Astrocyte (in vitro differentiated cells and primary cell): ENCODE measurements around the gene NKAPL. TPM values are rescaled to one million over a fixed set of nuclear protein-coding genes. Genes with fewer than 3 reads are reported as not detected.
A peak's percentile ranks its signal among the peaks of the same experiment; 100 is the strongest.

Experiments used
- DNase-seq: peaks from one replicate; pipeline ENCODE4 v3.0.0-alpha.2; 2010; ENCODE audit warnings: low read depth
- FAIRE-seq: peaks from 2 replicates; lab custom pipeline; 2011; peaks lifted over from hg19 to GRCh38; lab: Jason Lieb, UNC
- H2AFZ ChIP-seq: 2 replicates; pipeline ENCODE4 v1.6.0; 2012; ENCODE audit warnings: low read depth, low read length, inconsistent platforms
- H3K27ac ChIP-seq: 2 replicates; pipeline ENCODE4 v1.5.1; 2011; ENCODE audit warnings: low read depth, low read length, inconsistent platforms
- H3K27me3 ChIP-seq: 2 replicates; pipeline ENCODE4 v1.6.0; 2011; ENCODE audit warnings: low read length, inconsistent platforms; ENCODE audit not compliant: insufficient read depth
- H3K36me3 ChIP-seq: 2 replicates; pipeline ENCODE4 v1.5.1; 2011; ENCODE audit warnings: low read length, inconsistent platforms; ENCODE audit not compliant: insufficient read depth
- H3K4me1 ChIP-seq: 2 replicates; pipeline ENCODE4 v1.5.1; 2011; ENCODE audit warnings: low read length, inconsistent platforms; ENCODE audit not compliant: insufficient read depth
- H3K4me2 ChIP-seq: 2 replicates; pipeline ENCODE4 v1.6.0; 2012; ENCODE audit warnings: low read length, inconsistent platforms
- H3K4me3 ChIP-seq: 2 replicates; pipeline ENCODE4 v1.5.1; 2011; ENCODE audit warnings: low read depth, mild to moderate bottlenecking, low read length, inconsistent platforms; ENCODE audit not compliant: insufficient read depth
- H3K79me2 ChIP-seq: 2 replicates; pipeline ENCODE4 v1.6.0; 2012; ENCODE audit warnings: mild to moderate bottlenecking, low read length, inconsistent platforms; ENCODE audit not compliant: insufficient read depth
- H3K9ac ChIP-seq: 2 replicates; pipeline ENCODE4 v1.6.0; 2012; ENCODE audit warnings: mild to moderate bottlenecking, low read length, inconsistent platforms
- H3K9me3 ChIP-seq: 2 replicates; pipeline ENCODE4 v1.5.1; 2012; ENCODE audit warnings: low read depth, mild to moderate bottlenecking, low read length, inconsistent platforms; ENCODE audit not compliant: insufficient read depth
- H4K20me1 ChIP-seq: 2 replicates; pipeline ENCODE4 v1.6.0; 2012; ENCODE audit warnings: low read length, inconsistent platforms; ENCODE audit not compliant: insufficient read depth
- H3K27ac Mint-ChIP-seq: one replicate; pipeline ENCODE4 v1.8.0; 2021; ENCODE audit warnings: mild to moderate bottlenecking, mixed read lengths; ENCODE audit not compliant: unreplicated experiment
- H3K27me3 Mint-ChIP-seq: one replicate; pipeline ENCODE4 v1.8.0; 2021; ENCODE audit warnings: low read depth, mixed read lengths; ENCODE audit not compliant: unreplicated experiment
- H3K36me3 Mint-ChIP-seq: one replicate; pipeline ENCODE4 v1.8.0; 2021; ENCODE audit warnings: low read depth, mixed read lengths; ENCODE audit not compliant: unreplicated experiment
- H3K4me1 Mint-ChIP-seq: one replicate; pipeline ENCODE4 v1.8.0; 2021; ENCODE audit warnings: low read depth, mixed read lengths; ENCODE audit not compliant: unreplicated experiment
- H3K4me3 Mint-ChIP-seq: one replicate; pipeline ENCODE4 v1.8.0; 2021; ENCODE audit warnings: mild to moderate bottlenecking, moderate library complexity, mixed read lengths; ENCODE audit not compliant: unreplicated experiment
- H3K9me3 Mint-ChIP-seq: one replicate; pipeline ENCODE4 v1.8.0; 2021; ENCODE audit warnings: mild to moderate bottlenecking, mixed read lengths; ENCODE audit not compliant: unreplicated experiment
- EZH2 ChIP-seq: IDR thresholded peaks from 2 replicates; pipeline ENCODE4 v1.6.1; 2012; ENCODE audit warnings: mild to moderate bottlenecking, low read length, inconsistent platforms; ENCODE audit not compliant: insufficient read depth
- total RNA-seq: library from RNA; stranded (reverse); gene quantifications from 2 replicates; pipeline ENCODE4 v1.2.1, GENCODE V29; 2021
- TF ChIP-seq, protein P1 (sequence below): IDR thresholded peaks from 2 replicates; pipeline ENCODE4 v1.5.1; 2011; ENCODE audit warnings: low read depth, mild to moderate bottlenecking, inconsistent platforms, low read length, moderate library complexity; ENCODE audit not compliant: insufficient read depth

Gene NKAPL
- total RNA-seq, 1 donor from 2014 or later, result not detected

DNA sequence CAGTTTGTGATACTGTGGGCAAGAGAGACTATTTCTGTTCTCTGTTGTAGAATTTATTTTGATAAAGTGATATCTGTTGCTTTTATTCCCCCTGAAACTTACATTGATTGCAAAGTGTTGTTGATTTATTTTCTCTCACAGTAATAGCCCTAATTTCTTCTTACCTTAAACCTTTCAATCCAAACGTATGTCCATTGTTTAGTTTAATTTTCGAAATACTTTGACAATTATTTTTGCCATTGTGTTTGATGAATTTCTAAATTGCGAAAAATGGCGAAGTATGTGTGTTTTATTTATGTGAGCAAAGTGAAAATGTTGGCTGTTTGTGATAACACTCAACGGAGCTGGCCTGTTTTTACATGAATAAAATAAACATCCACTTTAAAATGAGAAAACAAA lies 7.5 kb downstream of the NKAPL start:
- peak overlapping the region; percentile 93 for H3K27ac ChIP-seq
- FAIRE-seq, result no peak

DNA sequence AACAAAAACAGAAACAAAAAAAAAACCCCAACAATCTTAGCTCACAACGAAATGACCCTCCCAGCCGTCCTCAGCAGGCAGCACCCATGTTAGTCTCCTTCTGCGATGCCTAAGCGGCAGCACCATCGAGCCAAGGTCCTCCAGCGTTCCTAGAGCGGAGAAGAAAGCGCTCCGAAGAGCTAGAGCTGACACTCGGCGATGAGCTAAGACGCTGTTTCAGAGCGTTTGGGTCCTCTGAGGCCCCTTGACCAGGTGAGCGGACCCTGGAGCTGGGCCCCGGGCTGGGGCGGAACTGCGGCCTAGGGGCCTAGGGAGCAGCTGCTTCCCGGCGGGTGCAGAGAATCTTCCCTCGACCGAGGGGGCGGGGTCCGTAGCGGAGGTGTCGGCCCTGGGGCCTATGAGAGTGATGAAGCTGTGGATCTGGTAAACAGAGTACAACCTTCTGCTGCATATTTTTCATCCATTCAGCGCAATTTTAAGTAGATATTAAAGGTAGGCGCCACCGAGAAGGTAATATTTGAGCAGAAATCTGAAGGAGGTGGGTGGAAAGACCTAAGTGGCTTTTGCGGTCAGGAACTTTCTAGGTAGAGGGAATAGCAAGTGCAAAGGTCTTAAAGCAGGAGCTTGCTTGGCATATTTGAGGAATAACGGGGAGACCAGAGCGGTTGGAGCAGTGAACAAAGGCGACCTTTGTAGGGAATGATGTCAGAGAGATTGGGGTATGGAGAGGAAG lies 8.0 kb downstream of the NKAPL start, which contains the start of gene ZSCAN26:
Gene ZSCAN26, plus strand, starts transcription at position 182 of the 733 bp plus-strand sequence. CDS start 4,777 bp downstream, outside the sequence.
- H3K36me3 ChIP-seq, result no peaks in the 10 kb centered on the region
- peak within 1 kb of the TSS; percentile 99 for H3K4me2 ChIP-seq
- peak within 1 kb of the TSS; percentile 94 for H3K9ac ChIP-seq
- peaks cover 5% of the 10 kb centered on the region for H3K4me1 Mint-ChIP-seq
- peak within 1 kb of the TSS; percentile 98 for H2AFZ ChIP-seq
- no peaks in the 10 kb centered on the region for H3K27me3 Mint-ChIP-seq
- H3K27ac Mint-ChIP-seq, result no peak within 1 kb of the TSS
- TF ChIP-seq, protein P1, sequence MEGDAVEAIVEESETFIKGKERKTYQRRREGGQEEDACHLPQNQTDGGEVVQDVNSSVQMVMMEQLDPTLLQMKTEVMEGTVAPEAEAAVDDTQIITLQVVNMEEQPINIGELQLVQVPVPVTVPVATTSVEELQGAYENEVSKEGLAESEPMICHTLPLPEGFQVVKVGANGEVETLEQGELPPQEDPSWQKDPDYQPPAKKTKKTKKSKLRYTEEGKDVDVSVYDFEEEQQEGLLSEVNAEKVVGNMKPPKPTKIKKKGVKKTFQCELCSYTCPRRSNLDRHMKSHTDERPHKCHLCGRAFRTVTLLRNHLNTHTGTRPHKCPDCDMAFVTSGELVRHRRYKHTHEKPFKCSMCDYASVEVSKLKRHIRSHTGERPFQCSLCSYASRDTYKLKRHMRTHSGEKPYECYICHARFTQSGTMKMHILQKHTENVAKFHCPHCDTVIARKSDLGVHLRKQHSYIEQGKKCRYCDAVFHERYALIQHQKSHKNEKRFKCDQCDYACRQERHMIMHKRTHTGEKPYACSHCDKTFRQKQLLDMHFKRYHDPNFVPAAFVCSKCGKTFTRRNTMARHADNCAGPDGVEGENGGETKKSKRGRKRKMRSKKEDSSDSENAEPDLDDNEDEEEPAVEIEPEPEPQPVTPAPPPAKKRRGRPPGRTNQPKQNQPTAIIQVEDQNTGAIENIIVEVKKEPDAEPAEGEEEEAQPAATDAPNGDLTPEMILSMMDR, result no peak
- no peak for TF ChIP-seq EZH2
- H3K79me2 ChIP-seq, result peaks cover 30% of the 10 kb centered on the region
- no peaks in the 10 kb centered on the region for H4K20me1 ChIP-seq
- no peaks in the 10 kb centered on the region for H3K9me3 ChIP-seq
- H3K4me3 ChIP-seq, result peak within 1 kb of the TSS; percentile 89
- DNase-seq (peak; percentile 84), FAIRE-seq (no peak)
- no peak within 1 kb of the TSS for H3K4me3 Mint-ChIP-seq
- no peaks in the 10 kb centered on the region for H3K9me3 Mint-ChIP-seq
- peaks cover 4% of the 10 kb centered on the region for H3K4me1 ChIP-seq
- peaks cover 4% of the 10 kb centered on the region for H3K36me3 Mint-ChIP-seq
- no peaks in the 10 kb centered on the region for H3K27me3 ChIP-seq
- peak within 1 kb of the TSS; percentile 93 for H3K27ac ChIP-seq

More for the DNA sequence above, 7.5 kb downstream of the NKAPL start:
- TF ChIP-seq, protein P1, result no peak
- TF ChIP-seq EZH2, result no peak
- H3K27me3 Mint-ChIP-seq, result no peaks in the 10 kb centered on the region
- peak overlapping the region; percentile 89 for H3K4me3 ChIP-seq
- no peaks in the 10 kb centered on the region for H3K9me3 ChIP-seq
- H3K4me1 ChIP-seq, result peaks cover 4% of the 10 kb centered on the region
- H3K36me3 Mint-ChIP-seq, result peaks cover 4% of the 10 kb centered on the region
- H3K9ac ChIP-seq, result peak overlapping the region; percentile 94
- no peaks in the 10 kb centered on the region for H3K36me3 ChIP-seq
- peak overlapping the region; percentile 99 for H3K4me2 ChIP-seq
- no peaks in the 10 kb centered on the region for H3K27me3 ChIP-seq
- H3K27ac Mint-ChIP-seq, result no peak overlapping the region
- peaks cover 30% of the 10 kb centered on the region for H3K79me2 ChIP-seq
- H3K4me1 Mint-ChIP-seq, result peaks cover 5% of the 10 kb centered on the region
- no peaks in the 10 kb centered on the region for H4K20me1 ChIP-seq
- no peak overlapping the region for H3K4me3 Mint-ChIP-seq
- DNase-seq, result no peak
- no peaks in the 10 kb centered on the region for H3K9me3 Mint-ChIP-seq
- peak overlapping the region; percentile 98 for H2AFZ ChIP-seq

DNA sequence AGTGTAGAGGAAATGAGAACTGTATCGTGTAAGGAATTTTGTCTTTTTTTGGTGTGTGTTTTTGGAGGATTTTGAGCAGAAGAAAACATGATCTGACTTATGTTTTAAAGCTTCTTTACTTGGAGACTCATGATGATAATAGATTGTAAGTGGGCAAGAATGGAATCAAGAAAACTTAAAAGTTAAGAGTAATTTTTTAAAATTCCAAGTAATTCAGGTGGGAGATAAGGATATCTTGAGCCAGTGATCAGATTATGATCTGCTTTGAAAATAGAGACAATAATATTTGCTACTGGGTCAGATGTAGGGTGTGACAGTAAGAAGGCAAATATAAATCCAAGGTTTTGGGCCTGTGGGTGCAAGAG lies 8.6 kb downstream of the NKAPL start:
- Mint-ChIP-seq H3K36me3 (peaks cover 9% of the 10 kb centered on the region), H3K9me3 (no peaks in the 10 kb centered on the region), H3K4me1 (peaks cover 5% of the 10 kb centered on the region), H3K27me3 (no peaks in the 10 kb centered on the region), H3K27ac (no peak overlapping the region), H3K4me3 (no peak overlapping the region)
- Histone ChIP-seq H3K36me3 (peaks cover 2% of the 10 kb centered on the region), H4K20me1 (no peaks in the 10 kb centered on the region), H3K4me1 (peaks cover 4% of the 10 kb centered on the region), H3K27ac (peak overlapping the region; percentile 93), H2AFZ (peak overlapping the region; percentile 98), H3K4me2 (peak overlapping the region; percentile 99), H3K27me3 (no peaks in the 10 kb centered on the region), H3K4me3 (peak overlapping the region; percentile 89), H3K9me3 (no peaks in the 10 kb centered on the region), H3K79me2 (peaks cover 30% of the 10 kb centered on the region), H3K9ac (peak overlapping the region; percentile 94)
- DNase-seq (no peak), FAIRE-seq (no peak)
- no peak for TF ChIP-seq EZH2
- TF ChIP-seq, protein P1, result no peak
